NCI-H2029 (cell line): ENCODE data around the gene STRN4.
A peak's percentile ranks its signal among the peaks of the same experiment; 100 is the strongest.
"Not testable (repeated sequence)": the region's sequence is repeated elsewhere in the genome, so short reads cannot be mapped to it uniquely, and the experiment has no call there.

Experiments
- DNase-seq: peaks from one replicate; lab custom pipeline; 2025; lab: John Stamatoyannopoulos, UW

Gene STRN4

DNA sequence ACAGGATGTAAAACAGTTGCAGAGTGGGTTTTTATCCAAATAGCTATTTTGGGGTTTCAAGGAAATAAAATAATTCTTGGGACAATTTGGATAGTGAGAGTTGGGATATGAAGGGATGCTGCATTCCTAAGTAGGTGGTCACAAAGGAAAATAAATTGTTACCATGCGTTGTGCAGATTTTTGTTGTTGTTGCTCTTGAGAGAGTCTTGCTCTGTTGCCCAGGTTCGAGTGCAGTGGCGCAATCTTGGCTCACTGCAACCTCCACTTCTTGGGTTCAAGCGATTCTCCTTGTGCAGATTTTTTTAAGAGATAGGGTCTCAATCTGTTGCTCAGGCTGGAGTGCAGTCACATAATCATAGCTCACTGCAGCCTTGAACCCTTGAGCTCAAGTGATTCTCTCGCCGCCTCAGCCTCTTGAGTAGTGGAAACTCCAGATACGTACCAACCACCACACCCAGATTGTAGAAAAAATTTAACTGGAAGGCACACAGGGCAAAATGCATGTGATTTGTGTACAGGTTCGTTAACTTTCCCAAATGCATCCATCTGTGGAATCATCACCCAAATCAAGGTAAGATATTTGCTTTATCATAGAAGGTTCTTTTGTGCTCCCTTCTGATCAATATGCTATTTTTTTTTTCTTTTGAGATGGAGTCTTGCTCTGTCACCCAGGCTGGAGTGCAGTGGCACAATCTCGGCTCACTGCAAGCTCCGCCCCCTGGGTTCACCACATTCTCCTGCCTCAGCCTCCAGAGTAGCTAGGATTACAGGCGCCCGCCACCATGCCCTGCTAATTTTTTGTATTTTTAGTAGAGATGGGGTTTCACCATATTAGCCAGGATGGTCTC is 26.1 kb upstream of the STRN4 start:
- no peak for DNase-seq

GRCh38 chr19:46768746-46769145 is 22.5 kb upstream of the STRN4 start:
- DNase-seq, result not testable (repeated sequence)

DNA sequence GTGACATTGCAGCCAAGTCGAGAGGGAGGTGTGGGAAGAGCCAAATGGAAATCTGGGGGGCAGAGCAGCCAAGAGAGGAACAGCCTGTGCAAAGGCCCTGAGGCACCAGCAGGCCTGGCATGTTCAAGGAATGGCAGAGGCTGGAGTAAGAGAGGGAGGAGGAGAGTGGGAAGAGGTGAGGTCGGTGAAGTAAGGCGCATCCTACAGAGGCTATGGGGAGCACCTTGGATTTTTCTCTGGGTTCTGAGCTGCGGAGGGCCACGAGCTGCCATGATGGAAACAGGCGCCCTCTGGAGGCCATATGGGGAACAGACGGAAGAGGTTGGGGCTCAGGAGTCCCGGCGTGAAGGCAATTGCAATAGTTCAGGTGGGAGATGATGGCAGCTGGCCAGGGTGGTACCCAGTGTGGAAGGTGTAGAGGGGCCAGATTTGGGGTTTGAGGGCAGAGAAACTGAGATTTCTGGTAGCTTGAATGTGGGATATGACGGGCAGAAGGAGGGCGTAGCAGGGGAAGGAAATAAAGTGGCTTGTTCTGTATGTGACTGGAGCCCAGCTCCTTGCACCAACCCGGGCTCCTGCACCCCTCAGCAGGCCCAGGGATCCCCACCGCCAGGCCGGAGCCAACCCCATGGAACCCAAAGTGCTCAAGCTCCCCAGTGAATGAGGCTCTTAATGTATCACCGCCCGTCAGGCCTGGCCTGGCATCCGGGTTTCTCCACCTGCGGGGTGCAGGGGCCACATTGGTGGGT is 20.5 kb upstream of the STRN4 start:
- no peak for DNase-seq

DNA sequence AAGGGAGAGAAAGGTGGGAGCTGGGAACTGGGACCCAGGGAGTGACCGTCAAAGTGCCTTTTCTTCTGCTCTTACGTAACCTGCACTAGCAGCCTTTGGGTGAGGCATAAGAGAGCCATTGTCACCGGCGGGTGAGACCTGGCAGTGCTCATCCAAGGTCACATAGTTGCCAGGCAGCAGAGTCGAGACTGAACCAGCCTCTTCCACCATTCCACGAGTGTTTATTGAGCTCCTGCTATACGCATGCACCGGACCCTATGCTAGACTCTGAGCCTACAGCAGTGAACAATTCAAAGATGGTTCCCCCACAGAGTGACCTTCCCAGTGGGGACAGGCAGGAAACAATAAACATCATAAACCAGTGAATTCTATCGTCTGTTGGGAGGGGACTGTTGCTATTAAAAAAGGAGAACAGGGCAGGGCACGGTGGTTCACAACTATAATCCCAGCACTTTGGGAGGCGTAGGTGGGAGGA is 18.6 kb upstream of the STRN4 start:
- DNase-seq, result peak; percentile 37

DNA sequence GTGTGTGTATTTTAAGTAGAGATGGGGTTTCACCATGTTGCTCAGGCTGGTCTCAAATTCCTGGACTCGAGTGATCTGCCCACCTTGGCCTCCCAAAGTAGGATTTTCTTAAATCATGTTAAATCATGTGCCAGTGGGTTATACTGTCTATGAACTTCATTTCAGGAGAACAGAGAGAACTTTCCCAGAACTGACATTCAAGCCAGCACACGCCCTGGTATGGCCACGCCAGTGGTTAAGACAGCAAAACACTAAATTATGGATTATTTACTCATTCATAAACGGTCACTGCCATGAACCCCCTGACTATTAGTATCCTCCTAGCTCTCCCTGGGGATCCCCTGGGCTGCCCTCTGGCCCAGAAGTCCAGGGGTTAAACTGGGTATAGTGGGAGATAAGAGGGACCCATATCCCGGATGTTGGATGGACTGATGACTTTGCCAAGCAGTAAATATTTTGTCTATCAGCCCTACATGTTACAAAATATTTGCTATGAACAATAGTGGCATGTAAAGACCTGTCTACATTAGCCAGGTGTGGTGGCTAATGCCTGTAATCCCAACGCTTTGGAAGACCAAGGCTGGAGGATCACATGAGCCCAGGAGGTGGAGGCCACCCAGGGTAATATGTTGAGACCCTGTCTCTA is 16.1 kb upstream of the STRN4 start:
- DNase-seq, result no peak

DNA sequence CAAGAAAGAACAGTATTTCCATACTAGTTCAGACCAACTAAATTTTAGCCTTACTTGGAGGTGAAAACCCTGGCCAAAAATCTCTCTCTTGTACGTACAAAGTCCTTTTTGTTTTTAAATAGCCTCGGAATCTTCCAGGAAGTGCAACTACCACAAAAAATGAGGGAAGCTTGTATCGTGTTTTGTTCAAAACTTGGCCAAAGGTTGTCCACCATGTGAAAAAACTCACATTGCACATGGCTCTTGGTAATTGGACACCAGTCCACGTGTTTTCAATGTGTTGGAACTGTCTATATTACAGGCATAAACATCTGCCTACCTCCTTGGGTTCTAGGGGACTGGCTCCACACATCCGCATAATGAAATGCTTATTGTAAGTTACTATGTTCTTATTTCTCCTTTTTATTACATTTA is 15.2 kb upstream of the STRN4 start:
- DNase-seq, result no peak

DNA sequence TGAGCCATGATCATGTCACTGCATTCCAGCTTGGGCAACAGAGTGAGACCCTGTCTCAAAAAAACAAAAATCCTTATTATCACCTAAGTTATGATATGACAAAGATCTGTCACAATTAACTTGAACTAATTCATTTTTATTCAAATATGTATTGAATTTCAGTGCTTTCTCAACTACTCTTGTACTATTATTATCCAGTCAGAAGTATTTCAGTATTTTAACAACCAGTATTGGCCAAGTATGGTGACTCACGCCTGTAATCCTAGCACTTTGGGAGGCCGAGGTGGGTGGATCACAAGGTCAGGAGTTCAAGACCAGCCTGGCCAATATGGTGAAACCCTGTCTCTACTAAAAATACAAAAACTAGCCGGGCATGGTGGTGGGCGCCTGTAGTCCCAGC is 14.6 kb upstream of the STRN4 start:
- DNase-seq, result not testable (repeated sequence)

DNA sequence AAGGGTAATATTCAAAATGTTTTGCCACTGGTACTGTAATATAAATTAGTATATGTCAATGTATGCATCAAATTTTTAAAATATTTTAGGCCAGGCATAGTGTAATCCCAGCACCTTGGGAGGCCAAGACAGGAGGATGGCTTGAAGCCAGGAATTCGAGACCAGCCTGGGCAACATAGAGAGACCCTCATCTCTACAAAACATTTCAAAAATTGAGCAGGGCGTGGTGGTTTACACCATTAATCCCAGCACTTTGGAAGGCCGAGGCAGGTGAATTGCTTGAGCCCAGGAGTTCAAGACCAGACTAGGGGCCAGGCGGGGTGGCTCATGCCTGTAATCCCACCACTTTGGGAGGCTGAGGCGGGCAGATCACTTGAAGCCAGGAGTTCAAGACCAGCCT is 14.1 kb upstream of the STRN4 start:
- DNase-seq, result no peak

DNA sequence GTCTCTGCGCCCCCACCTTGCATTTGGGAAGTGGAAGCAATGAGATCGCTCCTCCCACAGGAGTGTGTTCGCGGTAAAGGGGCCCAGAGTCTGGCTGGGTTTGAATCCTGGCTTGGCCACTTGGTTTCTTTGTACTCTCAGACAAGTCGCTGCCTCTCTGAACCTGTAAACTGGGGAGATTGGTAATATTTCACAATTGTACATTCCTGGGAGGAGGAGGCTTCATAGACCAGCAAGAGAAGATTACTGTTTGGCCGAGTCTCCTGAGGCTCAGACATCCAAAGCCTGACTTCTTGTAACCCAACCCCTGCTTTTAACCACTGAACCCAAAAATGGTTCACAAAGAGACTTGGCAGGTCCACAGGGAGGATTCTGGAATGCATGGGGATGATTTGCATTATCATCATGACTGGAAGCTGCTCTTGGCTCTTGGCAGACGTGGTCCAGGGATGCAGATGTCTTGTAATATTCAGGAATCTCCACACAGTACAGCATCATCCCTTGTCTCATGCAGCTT is 13.6 kb upstream of the STRN4 start:
- no peak for DNase-seq

GRCh38 chr19:46759206-46759605 is 13.0 kb upstream of the STRN4 start:
- no peak for DNase-seq

DNA sequence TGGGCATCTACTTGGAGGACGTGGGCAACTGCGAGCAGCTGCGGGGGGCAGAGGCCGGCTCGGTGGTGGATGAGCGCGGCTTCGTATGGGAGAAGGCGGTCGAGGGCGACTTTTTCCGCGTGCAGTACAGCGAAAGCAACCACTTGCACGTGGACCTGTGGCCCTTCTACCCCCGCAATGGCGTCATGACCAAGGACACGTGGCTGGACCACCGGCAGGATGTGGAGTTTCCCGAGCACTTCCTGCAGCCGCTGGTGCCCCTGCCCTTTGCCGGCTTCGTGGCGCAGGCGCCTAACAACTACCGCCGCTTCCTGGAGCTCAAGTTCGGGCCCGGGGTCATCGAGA is 10.3 kb upstream of the STRN4 start:
- no peak for DNase-seq

DNA sequence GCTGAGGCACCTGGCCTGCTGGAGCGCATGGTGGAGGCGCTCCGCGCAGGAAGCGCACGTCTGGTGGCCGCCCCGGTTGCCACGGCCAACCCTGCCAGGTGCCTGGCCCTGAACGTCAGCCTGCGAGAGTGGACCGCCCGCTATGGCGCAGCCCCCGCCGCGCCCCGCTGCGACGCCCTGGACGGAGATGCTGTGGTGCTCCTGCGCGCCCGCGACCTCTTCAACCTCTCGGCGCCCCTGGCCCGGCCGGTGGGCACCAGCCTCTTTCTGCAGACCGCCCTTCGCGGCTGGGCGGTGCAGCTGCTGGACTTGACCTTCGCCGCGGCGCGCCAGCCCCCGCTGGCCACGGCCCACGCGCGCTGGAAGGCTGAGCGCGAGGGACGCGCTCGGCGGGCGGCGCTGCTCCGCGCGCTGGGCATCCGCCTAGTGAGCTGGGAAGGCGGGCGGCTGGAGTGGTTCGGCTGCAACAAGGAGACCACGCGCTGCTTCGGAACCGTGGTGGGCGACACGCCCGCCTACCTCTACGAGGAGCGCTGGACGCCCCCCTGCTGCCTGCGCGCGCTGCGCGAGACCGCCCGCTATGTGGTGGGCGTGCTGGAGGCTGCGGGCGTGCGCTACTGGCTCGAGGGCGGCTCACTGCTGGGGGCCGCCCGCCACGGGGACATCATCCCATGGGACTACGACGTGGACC is 9.7 kb upstream of the STRN4 start:
- no peak for DNase-seq

GRCh38 chr19:46755077-46755852 is 9.0 kb upstream of the STRN4 start:
- DNase-seq, result no peak

DNA sequence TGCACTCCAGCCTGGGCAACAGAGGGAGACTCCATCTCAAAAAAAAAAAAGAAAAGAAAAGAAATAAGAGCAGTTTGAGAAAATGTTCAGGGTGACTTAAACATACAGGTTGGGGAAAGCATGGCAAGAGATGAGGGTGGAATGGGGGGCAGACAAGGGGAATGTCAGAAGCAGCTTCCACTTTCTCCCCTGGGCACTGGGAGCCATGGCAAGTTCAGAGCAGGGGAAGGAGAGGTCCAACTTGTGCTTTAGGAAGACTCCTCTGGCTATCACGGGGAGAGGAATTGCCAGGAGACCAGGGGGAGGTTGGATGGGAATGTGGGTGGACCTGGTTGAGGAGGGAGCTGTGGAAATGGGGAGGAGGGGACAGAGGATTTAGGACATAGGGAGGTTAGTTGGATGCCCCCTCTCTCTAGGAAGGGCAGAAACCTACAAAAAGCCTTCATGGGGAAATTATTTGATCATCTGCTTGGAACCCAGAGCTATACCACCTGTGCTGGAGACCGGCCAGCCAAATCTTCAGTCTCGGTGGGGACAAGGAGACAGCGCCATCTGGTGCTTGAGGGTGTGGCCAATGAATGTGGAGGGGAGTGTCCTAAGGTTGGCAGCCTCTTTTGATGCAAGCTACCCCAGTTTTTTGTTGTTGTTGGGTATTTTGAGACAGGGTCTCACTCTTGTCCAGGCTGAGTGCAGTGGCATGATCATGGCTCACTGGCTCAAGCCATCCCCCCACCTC is 7.3 kb upstream of the STRN4 start:
- peak; percentile 69 for DNase-seq

DNA sequence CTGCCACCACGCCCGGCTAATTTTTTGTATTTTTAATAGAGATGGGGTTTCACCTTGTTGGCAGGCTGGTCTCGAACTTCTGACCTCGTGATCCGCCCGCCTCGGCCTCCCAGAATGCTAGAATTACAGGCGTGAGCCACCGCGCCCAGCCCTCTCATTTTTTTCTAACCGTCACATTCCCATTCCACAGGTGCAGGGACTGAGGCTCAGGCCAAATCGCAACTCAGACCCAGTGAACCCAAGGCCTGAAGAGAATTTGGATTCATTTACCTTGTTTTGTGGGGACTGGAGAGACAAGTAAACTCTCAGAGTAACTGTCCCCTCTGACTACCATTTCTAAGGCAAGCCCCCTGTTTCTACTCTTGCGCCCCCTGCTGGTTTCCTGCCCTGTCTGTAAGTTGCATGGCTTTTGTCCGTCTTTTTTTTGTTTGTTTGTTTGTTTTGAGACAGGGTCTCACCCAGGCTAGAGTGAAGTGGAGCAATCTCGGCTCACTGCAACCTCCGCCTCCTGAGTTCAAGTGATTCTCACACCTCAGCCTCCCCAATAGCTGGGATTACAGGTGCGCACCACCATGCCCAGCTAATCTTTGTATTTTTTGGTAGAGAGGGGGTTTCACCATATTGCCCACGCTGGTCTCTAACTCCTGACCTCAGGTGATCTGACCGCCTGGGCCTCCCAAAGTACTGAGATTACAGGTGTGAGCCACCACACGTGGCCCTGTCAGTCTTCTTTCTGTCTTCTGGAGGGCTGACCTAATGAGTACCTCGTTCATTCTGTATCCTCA is 2.3 kb upstream of the STRN4 start:
- no peak for DNase-seq

GRCh38 chr19:46745521-46746280 is 549 bp downstream of the STRN4 start, which contains the start of gene FKRP:
FKRP (plus strand) TSS chr19:46746057; CDS start chr19:46755451, 9,394 bp downstream.
- no peak for DNase-seq

- no peak for DNase-seq
Measured at GRCh38 chr19:46745030-46745429, 1.2 kb downstream of the STRN4 start.

- DNase-seq, result no peak
Measured at GRCh38 chr19:46744005-46744691, 2.1 kb downstream of the STRN4 start.
